Mesendoderm (in vitro differentiated cells): ENCODE results near the gene PCSK6.

Experiments
- DNase-seq: peaks from one replicate; pipeline ENCODE4 v3.0.0; 2013
- H2AK5ac ChIP-seq: 2 replicates; pipeline ENCODE4 v1.6.1; 2013; ENCODE audit warnings: low read length, inconsistent platforms
- H2BK120ac ChIP-seq: 2 replicates; pipeline ENCODE4 v1.6.1; 2013; ENCODE audit warnings: low read depth, mild to moderate bottlenecking, low read length, moderate library complexity, mixed read lengths
- H2BK15ac ChIP-seq: replicated peaks from 2 replicates; pipeline ENCODE4 v1.6.1; 2013; ENCODE audit warnings: low read depth, mild to moderate bottlenecking, moderate library complexity
- H2BK5ac ChIP-seq: 2 replicates; pipeline ENCODE4 v1.6.1; 2013; ENCODE audit warnings: low read length, inconsistent platforms
- H3K18ac ChIP-seq: 2 replicates; pipeline ENCODE4 v1.6.1; 2013; ENCODE audit warnings: mild to moderate bottlenecking, low read length, mixed read lengths
- H3K23ac ChIP-seq: one replicate; pipeline ENCODE4 v1.6.1; 2013; ENCODE audit warnings: low read length
- H3K27ac ChIP-seq: 2 replicates; pipeline ENCODE4 v1.5.1; 2013; ENCODE audit warnings: low read depth, mild to moderate bottlenecking, inconsistent platforms, low read length, moderate library complexity
- H3K27me3 ChIP-seq: 2 replicates; pipeline ENCODE4 v1.6.1; 2013; ENCODE audit warnings: low read length, control low read depth, mild to moderate bottlenecking, inconsistent platforms; ENCODE audit not compliant: insufficient read depth, poor library complexity
- H3K36me3 ChIP-seq: 2 replicates; pipeline ENCODE4 v1.6.1; 2013; ENCODE audit warnings: low read length, inconsistent platforms; ENCODE audit not compliant: control insufficient read depth, insufficient read depth
- H3K4ac ChIP-seq: one replicate; pipeline ENCODE4 v1.6.1; 2013; ENCODE audit warnings: low read depth, mild to moderate bottlenecking, low read length, moderate library complexity
- H3K4me1 ChIP-seq: 2 replicates; pipeline ENCODE4 v1.6.1; 2013; ENCODE audit warnings: low read depth, low read length, inconsistent platforms; ENCODE audit not compliant: control insufficient read depth
- H3K4me2 ChIP-seq: 2 replicates; pipeline ENCODE4 v1.6.1; 2013; ENCODE audit warnings: low read length
- H3K4me3 ChIP-seq: 2 replicates; pipeline ENCODE4 v1.5.1; 2013; ENCODE audit warnings: mild to moderate bottlenecking, low read length
- H3K56ac ChIP-seq: one replicate; pipeline ENCODE4 v1.6.1; 2013; ENCODE audit warnings: low read length
- H3K79me1 ChIP-seq: 2 replicates; pipeline ENCODE4 v1.6.1; 2013; ENCODE audit warnings: low read length, inconsistent platforms
- H3K79me2 ChIP-seq: 2 replicates; pipeline ENCODE4 v1.6.1; 2013; ENCODE audit warnings: mild to moderate bottlenecking, low read length; ENCODE audit not compliant: control insufficient read depth, insufficient read depth
- H3K9ac ChIP-seq: 2 replicates; pipeline ENCODE4 v1.6.1; 2013; ENCODE audit warnings: low read length, inconsistent platforms
- H4K5ac ChIP-seq: one replicate; pipeline ENCODE4 v1.6.1; 2013; ENCODE audit warnings: low read length
- H4K8ac ChIP-seq: one replicate; pipeline ENCODE4 v1.6.1; 2013; ENCODE audit warnings: low read depth, mild to moderate bottlenecking, control low read depth, low read length, moderate library complexity
- WGBS: extraction: QIAGEN DNeasy Blood & Tissue Kit; methylation state at CpG from one replicate; pipeline ENCODE4 v1.1.7; 2013; ENCODE audit warnings: low lambda C conversion rate, missing lambda C conversion rate; ENCODE audit not compliant: insufficient coverage; ENCODE audit errors: extremely low coverage; 5-methylcytosine and 5-hydroxymethylcytosine counted together

PCSK6 gene

DNA sequence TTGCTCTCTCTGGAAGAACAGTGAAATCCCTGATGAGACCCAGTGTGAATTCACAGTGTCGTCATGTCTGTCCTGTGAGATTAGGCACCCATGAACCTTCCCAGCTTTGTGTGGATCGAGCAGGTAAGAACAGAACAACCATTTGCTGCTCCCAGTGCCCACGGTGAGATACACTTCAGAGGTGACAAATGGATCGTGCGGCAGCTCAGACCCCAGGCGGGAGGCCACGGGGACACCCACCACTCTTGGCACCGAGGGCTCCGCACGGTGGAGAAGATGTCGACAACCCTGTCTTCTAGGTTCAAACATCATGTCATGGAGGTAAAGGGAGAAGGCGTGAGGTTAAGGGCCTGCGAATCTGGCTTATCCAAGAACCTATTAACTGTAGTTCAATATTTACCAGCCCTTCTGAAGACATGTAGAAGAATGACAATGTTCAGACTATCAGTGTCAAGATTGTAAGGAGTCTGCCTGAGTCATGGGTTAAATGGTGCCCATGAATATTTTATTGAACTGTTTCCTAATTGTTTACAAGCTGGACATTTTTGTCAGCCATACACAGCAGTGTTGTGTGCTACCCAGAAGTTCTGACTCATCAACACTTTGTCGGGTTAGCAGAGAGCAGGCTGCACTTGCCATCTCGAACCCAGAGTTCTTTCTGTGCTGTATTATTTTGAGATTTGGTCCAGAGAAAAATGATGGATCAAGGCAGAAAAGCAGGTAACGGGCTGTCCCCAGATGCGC lies 15.5 kb upstream of the PCSK6 start:
- Histone ChIP-seq H2BK5ac (no peak overlapping the region), H2BK120ac (no peak overlapping the region), H3K79me2 (no peaks in the 10 kb centered on the region), H3K56ac (no peak overlapping the region), H2BK15ac (no peak overlapping the region), H4K8ac (no peak overlapping the region), H3K36me3 (no peaks in the 10 kb centered on the region), H3K9ac (no peak overlapping the region), H3K4me3 (no peak overlapping the region), H3K79me1 (no peaks in the 10 kb centered on the region), H3K18ac (no peak overlapping the region), H3K23ac (no peak overlapping the region), H2AK5ac (no peak overlapping the region), H3K27ac (no peak overlapping the region), H3K4me2 (no peak overlapping the region), H3K4me1 (no peaks in the 10 kb centered on the region), H3K4ac (no peak overlapping the region), H3K27me3 (no peaks in the 10 kb centered on the region), H4K5ac (no peak overlapping the region)
- WGBS, result no CpG with 5 or more reads among the region's 17 CpGs
- DNase-seq, result no peak

DNA sequence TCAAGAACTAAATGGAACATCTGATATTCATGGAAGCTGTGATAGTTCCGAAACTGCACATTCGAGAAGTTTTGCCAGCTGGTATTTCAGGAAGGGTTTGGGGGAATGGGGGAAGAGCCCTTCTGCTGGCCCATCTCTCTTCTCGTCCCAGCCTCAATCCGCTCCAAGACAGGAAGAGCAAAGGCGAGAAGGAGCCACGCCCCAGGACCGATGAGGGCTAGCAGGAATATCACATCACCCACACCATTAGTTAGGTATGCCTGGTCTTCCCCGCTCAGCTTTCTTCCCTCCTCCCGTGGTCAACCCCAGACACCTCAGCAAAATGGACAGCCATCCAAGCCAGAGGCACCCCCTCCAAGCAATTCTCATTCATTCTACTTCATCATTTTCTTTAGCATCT lies 14.9 kb upstream of the PCSK6 start:
- no peak for DNase-seq
- Histone ChIP-seq H2AK5ac (no peak overlapping the region), H4K8ac (no peak overlapping the region), H3K27ac (no peak overlapping the region), H3K36me3 (no peaks in the 10 kb centered on the region), H2BK120ac (no peak overlapping the region), H3K9ac (no peak overlapping the region), H3K4me1 (no peaks in the 10 kb centered on the region), H4K5ac (no peak overlapping the region), H3K4ac (no peak overlapping the region), H3K79me2 (no peaks in the 10 kb centered on the region), H3K23ac (no peak overlapping the region), H3K27me3 (no peaks in the 10 kb centered on the region), H3K4me3 (no peak overlapping the region), H3K18ac (no peak overlapping the region), H2BK5ac (no peak overlapping the region), H3K4me2 (no peak overlapping the region), H3K56ac (no peak overlapping the region), H2BK15ac (no peak overlapping the region), H3K79me1 (no peaks in the 10 kb centered on the region)
- no CpG with 5 or more reads among the region's 9 CpGs for WGBS

DNA sequence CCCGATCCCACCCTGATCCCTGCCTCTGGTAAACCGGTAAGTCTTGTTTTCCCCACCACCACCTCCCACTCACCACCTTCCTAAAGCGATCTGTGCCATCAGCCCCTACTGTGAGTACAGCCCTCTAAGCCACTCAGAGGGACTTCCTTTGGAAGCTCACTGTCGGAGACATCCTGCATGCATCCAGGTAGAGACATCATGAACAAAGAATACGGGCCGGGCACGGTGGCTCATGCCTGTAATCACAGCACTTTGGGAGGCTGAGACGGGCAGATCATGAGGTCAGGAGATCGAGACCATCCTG lies 13.7 kb upstream of the PCSK6 start:
- no peak overlapping the region for H3K56ac ChIP-seq
- no peaks in the 10 kb centered on the region for H3K4me1 ChIP-seq
- no peaks in the 10 kb centered on the region for H3K27me3 ChIP-seq
- no peak overlapping the region for H2BK120ac ChIP-seq
- H3K27ac ChIP-seq, result no peak overlapping the region
- no peak overlapping the region for H3K4ac ChIP-seq
- H2BK15ac ChIP-seq, result no peak overlapping the region
- no peak overlapping the region for H2AK5ac ChIP-seq
- no peaks in the 10 kb centered on the region for H3K36me3 ChIP-seq
- no peak overlapping the region for H2BK5ac ChIP-seq
- H3K9ac ChIP-seq, result no peak overlapping the region
- DNase-seq, result no peak
- no peak overlapping the region for H4K5ac ChIP-seq
- no CpG with 5 or more reads among the region's 9 CpGs for WGBS
- no peak overlapping the region for H3K23ac ChIP-seq
- no peak overlapping the region for H3K18ac ChIP-seq
- H3K4me2 ChIP-seq, result no peak overlapping the region
- H4K8ac ChIP-seq, result no peak overlapping the region
- H3K4me3 ChIP-seq, result no peak overlapping the region
- no peaks in the 10 kb centered on the region for H3K79me2 ChIP-seq
- H3K79me1 ChIP-seq, result no peaks in the 10 kb centered on the region

DNA sequence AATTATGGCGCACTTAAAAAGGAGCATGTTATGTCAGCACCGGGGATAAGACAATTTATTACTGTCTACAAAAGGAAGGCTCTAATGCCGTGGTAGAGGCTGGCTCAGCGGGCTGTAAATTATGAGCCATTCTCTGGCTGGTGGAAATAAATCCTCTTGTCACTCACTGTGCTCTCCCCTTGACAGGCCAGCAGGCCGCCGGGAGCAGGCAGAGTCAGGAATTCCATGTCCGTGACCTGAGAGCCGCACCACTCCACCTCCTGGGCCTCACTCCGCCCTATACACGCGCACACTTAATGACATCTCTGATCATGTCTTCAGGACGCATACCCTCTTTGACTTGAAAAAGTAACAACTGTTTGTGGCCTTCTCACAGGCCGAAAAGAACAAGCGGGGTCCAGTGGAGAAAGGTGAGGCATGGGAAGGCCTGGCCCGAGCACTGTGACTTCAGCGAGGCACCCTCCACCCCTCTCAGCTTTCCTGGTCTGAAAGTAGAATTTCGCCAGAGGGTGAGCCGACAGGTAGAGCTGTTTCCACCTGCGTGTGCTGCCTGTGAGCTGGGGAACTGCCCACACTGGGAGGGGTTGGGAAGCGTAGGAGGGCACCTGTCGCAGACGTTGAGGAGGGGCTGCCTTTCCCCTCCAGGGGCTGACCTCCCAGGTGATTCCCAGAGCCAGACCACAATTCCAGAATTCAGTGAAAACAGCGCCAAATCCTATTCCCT lies 13.2 kb upstream of the PCSK6 start:
- H3K56ac ChIP-seq, result no peak overlapping the region
- no peak overlapping the region for H2AK5ac ChIP-seq
- no peak overlapping the region for H4K5ac ChIP-seq
- H3K79me1 ChIP-seq, result no peaks in the 10 kb centered on the region
- H4K8ac ChIP-seq, result no peak overlapping the region
- no peak overlapping the region for H3K18ac ChIP-seq
- no peaks in the 10 kb centered on the region for H3K79me2 ChIP-seq
- H3K36me3 ChIP-seq, result no peaks in the 10 kb centered on the region
- H3K4me1 ChIP-seq, result no peaks in the 10 kb centered on the region
- H2BK15ac ChIP-seq, result no peak overlapping the region
- H2BK5ac ChIP-seq, result no peak overlapping the region
- H2BK120ac ChIP-seq, result no peak overlapping the region
- H3K23ac ChIP-seq, result no peak overlapping the region
- H3K4me2 ChIP-seq, result no peak overlapping the region
- no peak overlapping the region for H3K9ac ChIP-seq
- H3K4ac ChIP-seq, result no peak overlapping the region
- WGBS, result no CpG with 5 or more reads among the region's 23 CpGs
- H3K27me3 ChIP-seq, result no peaks in the 10 kb centered on the region
- no peak overlapping the region for H3K27ac ChIP-seq
- H3K4me3 ChIP-seq, result no peak overlapping the region
- DNase-seq, result no peak

DNA sequence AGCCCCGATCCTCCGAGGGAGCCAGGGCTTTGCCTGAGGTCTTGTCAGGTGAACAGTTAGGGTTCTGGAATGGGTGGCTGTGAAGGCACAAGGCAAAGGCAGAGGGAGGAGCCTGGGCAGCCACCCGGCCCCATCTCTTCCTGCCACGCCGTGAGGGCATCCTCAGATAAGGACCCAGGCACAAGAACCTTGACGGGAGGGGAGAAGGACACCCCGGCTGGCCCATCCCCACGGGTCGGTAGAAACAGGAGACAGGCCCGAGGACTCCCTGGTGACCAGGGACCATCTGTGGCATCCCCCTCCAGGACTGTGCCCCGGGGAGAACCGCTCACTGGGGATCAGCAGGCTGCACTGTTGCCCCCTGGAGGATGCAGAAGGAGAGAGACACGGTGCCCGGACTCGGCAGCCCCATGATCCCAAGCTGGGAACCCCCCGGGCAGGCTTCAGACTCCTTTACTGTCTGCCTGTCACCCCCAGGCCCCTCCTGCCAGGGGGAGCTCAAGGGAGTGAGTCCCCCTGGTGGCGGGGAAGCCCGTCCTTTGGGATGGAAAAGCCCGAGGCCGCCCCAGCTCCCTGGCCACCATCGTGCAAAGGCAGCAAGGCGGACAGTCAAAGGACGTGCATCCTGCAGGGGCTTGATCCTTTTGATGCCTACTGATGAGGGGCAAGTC lies 12.3 kb upstream of the PCSK6 start:
- no peaks in the 10 kb centered on the region for H3K27me3 ChIP-seq
- no peak overlapping the region for H4K8ac ChIP-seq
- peak; percentile 59 for DNase-seq
- no peaks in the 10 kb centered on the region for H3K4me1 ChIP-seq
- H3K36me3 ChIP-seq, result no peaks in the 10 kb centered on the region
- no peak overlapping the region for H3K56ac ChIP-seq
- no peak overlapping the region for H2BK5ac ChIP-seq
- no CpG with 5 or more reads among the region's 23 CpGs for WGBS
- no peak overlapping the region for H2AK5ac ChIP-seq
- no peak overlapping the region for H3K18ac ChIP-seq
- no peak overlapping the region for H3K23ac ChIP-seq
- no peaks in the 10 kb centered on the region for H3K79me1 ChIP-seq
- H3K4me3 ChIP-seq, result no peak overlapping the region
- H3K27ac ChIP-seq, result no peak overlapping the region
- H2BK120ac ChIP-seq, result no peak overlapping the region
- H3K79me2 ChIP-seq, result no peaks in the 10 kb centered on the region
- H2BK15ac ChIP-seq, result no peak overlapping the region
- H3K9ac ChIP-seq, result no peak overlapping the region
- no peak overlapping the region for H3K4me2 ChIP-seq
- H4K5ac ChIP-seq, result no peak overlapping the region
- no peak overlapping the region for H3K4ac ChIP-seq
